IPS-NIHi7 (cell line): ENCODE measurements around the gene AVEN.

Source experiments
- DNase-seq: peaks from one replicate; pipeline ENCODE4 v3.0.0; 2012; ENCODE audit warnings: mixed read lengths; ENCODE audit errors: extremely low spot score

AVEN gene

DNA sequence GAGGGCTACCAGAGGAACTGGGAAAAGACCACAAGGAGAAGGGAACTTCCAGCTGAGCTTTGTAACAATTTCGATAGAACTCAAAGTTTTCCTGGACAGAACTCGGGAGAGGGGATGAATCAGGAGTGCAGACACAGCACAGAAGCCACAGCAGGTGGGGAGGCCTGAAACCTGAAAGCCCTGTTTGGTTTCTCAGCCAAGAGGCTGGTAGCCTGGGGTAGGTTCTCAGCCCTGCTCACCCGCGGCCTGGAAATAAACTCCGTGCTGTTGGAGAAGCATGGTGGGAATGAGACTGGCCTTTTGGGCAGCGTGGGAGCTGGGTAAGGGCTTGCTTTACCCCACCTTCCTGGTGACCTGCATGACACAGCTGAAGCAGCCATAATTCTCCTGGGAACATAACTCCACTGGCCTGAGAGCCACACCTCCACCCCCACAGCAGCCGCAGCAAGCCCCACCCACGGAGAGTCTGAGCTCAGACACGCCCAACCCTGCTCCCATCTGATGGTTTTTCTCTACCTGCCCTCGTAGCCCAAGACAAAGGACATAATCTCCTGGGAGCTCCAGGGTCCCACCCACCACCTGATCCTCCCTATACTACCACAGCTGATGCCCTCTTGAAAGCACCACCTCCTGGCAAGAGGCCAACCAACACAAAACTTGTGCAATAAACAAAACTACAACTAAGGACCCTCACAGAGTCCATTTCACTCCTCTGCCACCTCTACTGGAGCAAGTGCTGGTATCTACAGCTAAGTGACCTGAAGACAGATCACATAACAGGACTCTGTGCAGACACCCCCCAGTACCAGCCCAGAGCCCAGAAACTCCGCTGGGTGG is 123.2 kb downstream of the AVEN start:
- no peak for DNase-seq

DNA sequence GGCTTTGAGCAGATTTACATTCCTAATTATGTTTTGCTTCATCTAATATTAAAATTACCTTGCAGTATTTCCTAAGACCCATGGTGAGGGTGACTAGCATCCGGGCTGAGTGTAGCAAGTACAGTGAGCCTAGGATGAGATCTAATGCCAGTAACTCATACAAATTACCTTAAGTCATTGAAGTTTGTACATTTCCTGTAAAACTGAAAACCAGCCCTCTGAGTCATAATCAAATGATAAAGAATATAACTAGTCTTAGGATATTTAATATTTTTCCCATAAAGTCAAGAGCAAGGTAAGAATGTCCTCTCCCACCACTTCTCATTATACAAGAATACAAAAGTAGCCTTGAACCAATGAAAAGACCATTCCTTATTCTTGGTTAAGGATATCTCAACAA is 125.5 kb downstream of the AVEN start:
- no peak for DNase-seq

DNA sequence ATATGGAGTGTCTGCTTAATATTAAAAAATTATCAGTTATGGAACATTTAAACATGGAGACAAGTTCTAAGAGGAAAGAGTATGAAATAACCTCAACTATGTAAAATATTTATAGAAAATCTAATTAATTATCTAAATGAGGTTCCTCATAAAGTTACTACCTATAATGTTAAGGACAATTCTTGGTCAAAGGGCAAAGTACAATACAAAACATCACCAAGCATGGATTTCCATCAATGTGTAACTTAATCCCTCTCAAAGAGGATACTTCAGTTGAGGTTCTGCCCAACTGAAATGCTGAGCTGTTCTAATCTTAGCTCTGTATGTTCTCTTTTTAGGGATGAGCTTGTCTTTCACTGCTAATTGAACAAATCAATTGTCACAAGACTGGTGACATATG is 126.7 kb downstream of the AVEN start:
- DNase-seq, result no peak

DNA sequence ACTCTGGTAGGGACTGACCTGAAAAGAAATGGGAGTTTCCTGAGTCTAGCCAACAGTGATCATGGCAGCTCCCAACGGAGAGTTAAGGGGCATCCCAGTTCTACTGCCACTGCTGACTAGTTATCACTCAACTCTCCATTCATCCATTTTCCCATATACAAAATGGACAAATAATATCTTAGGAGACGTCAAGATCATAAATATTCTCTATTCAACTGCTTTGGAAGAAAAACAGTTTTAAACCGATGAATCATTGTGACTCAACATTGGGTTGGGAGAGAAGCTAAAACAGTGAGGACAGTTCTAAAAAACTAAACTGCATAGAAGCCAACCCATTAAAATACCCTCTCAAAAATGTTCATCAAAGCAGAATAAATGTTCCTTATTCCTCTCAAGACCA is 128.3 kb downstream of the AVEN start:
- no peak for DNase-seq

DNA sequence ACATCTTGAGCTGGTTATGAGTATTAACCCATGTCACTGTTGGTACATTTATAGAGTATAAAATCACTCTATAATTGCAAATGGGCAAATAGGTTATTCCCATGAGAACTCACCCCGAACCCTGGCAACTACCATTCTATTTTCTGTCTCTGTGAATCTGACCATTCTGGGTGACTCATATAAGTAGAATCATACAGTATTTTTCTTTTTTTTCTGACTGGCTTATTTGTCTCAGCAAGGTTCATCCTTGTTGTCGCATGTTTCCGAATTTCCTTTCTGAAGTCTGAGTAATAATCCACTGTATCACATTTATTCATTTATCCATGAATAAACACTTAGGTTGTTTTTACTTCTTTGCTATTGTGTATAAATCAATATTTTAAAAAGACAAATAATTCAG is 130.6 kb downstream of the AVEN start:
- no peak for DNase-seq

DNA sequence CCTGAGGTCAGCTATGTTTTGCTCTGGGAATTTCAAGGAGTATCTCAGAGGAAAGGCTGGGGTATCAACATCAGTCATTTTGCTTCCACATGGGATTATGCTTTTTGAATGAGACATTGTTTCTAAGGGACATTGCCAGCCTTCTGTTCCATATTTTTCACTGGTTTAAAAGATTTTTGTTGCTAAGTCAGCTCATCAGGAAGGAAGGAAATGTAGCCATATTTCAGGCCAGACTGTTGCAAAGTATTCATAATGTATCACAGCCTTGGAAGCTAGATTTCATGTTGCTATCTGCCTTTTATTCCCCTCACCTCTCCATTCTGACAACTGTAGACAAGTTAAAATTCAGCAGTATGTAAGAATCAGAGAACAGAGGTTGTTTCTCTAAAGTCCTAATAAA is 131.7 kb downstream of the AVEN start:
- no peak for DNase-seq

DNA sequence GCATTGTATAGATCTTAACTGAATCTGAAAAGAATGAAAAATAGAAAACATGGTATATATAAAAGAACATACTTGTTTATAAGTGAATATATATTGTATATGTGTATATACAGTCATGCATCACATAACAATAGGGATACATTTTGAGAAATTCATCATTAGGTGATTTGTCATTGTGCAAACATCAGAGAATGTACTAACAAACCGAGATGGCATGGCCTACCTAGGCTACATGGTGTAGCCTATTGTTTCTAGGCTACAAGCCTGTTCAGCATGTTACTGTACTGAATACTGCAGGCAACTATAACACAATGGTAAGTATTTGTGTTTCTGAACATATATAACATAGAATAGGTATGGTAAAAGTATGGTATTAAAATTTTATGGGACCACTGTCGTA is 135.3 kb downstream of the AVEN start:
- no peak for DNase-seq

DNA sequence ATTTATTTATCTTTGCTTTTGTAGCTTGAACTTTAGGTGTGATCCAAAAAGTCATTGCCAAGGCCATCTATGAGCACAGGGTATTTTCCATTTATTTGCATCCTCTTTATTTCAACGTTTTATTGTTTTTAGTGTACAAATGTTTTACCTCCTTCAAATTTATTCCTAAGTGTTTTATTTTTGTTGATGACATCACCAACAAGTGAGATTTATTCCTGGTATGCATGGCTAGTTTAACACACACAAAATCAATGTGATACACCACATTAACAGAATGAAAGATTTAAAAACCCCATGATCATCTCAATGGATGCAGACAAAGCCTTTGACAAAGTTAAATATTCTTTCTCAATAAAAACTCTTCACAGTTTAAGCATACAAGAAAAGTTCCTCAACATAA is 137.0 kb downstream of the AVEN start:
- no peak for DNase-seq

DNA sequence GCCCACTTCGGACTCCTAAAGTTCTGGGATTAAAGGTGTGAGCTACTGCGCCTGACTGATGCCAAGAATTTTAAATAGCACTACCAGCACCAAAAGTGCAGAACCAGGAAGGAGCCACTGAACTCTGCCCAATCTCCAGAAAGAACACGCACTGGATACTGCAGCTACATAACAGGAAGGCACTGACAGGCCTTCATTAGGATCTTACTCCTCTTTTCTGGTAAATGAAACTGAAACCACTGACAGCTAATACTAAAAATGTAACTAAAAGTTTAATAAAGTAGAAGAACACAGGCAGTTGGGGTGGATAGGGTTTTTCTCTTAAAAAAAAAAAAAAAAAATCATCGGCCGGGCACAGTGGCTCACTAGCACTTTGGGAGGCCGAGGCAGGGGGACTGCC is 144.8 kb downstream of the AVEN start:
- DNase-seq, result no peak

DNA sequence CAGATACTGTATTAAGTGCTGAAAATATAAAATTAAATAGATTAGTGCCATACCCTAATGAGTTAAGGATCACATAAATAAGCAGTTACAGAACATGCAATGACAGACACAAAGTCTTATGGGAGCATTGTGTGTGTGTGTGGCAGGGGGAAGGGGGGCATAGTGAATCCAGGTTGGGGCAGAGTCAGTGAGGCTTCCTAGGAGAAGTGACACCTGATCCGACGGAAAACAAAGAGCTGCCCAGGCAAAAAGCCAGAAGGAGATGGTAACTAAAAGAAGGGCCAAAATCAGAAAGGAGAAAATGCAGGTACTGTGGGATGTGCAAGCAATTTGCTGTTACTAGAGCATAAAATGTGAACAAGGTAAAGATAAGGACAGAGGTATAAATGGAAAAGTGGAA is 150.8 kb downstream of the AVEN start:
- no peak for DNase-seq

DNA sequence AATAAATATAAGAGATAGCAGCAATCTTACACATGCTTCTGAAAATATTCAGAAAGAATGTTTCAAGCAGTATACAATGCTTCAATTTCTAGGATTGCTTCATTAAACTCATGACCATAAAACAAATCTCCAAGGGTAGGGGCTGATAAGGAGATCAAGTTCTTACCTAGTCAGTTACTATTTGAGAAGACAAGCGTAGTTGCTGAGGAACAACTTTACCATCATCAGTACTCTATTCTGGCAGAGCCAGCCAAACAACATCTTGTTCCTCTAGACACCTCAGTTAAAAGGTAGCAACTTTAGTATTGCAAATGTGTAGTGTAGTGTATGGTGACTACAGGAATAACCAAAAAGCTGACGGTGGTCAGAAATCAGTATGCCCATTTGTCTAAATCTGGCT is 156.1 kb downstream of the AVEN start:
- DNase-seq, result no peak

DNA sequence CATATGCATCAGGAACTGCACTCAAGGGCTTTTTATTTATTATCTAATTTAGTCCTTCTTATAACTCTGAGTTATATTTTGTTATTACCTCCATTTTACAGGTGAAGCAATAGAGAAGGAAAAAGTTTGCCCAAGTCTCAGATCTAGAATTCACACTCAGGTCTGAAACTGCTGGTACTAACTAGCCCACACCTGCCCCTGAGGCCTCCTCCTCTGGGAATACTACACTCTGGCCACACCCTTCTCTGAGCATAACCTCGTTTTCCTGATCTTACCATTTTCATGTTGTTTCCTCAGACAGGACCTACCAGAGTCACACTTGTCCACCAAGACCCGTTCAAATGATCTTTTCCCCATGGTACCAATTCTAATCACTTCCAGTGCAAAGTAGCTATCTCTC is 164.8 kb downstream of the AVEN start:
- no peak for DNase-seq

DNA sequence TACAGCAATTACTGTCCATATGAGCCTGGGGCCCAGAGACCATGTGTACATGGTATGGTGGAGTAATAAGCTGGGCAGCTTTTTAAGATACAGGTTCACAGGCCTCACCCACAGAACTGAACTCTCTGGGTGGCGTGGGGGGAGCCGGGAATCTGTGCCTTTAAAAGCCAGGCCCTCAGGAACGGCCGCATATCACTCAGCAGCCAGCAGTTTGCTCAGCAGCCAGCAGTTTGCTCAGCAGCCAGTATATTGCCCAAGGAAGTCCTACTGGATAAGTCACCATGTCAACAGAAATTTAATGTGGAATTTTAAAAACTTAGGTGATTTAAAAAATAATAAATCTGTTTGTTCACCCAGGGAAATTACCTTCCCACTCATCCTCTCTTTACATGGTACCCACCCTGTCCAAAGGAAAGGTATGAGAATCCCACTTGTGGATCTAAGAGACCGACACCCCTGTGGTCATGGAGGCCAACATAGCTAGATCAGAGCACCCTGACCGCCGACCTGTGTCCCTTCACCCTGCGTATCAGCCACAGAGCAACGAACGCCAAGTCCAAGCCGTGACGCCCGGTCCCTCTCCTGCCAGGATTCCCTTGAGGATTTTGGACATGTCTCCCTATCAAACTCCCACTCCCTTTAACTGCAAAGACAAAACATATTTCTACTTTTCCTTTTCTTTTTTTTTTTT is 166.4 kb downstream of the AVEN start:
- no peak for DNase-seq

DNA sequence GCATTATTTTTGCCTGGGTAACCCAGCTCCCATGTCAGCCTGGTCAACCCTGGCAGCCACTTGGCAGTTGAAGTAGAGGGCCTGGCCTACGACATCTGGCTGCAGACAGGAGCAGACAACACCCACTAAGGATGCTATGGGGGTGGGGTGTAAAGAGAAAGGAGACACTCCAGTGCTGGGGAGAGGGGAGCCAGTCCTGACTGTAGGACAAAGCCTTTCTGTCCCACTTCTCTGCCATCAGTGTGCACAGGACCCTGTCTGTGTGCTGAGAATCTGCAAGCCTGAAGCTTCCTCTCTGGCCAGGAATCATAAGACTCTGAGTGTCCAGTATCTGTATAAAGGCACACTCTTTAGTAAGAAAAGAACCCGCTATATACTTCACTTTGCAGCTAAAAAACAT is 167.0 kb downstream of the AVEN start:
- DNase-seq, result no peak

DNA sequence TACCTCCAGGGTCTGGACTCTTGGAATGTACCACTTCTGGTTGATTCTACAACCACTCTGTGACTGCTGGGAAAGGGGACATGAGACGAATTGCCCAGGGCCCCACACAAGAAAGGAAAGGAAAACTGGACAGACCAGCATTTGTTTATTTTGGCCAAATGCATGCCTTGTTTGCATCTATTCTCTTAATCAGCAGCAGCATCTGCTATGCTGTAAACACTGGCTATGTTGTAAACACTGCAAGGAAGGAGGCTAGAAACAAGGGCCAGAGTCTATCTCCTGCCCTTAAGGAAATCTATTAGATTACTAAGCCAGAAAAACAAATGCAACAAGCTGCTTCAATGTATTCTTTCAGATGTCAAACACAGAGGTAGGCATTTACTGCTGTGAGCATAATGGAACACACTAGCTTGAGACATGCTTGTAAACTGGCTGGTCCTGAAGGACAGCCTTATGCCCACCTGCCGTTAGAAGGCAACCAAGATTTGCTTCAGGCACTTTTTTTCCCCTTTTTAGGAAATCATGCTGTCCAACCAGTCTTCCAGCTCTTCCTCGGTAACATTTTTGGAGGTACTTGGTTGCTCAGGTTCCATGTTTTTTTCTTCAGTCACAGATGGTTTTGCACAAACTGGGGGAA is 172.8 kb downstream of the AVEN start:
- DNase-seq, result no peak

DNA sequence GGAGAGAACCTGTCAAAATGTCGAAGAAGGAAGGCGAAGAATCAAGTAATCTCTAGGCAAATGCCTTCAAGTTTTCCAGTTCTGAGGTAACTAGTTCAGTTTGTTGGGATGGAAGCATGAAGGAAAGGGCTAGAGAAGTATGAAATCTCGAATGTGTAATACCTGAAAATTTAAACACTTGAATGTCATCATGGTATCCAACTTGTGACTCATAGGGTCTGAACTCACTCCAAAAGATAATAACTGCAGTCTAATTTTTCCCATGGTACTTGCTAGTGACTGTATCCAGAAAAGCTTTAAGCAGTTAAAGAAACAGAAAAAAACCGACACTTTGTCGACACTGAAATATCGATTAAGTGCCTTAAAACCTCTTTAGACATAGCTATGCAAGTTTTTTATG is 173.6 kb downstream of the AVEN start:
- DNase-seq, result no peak

DNA sequence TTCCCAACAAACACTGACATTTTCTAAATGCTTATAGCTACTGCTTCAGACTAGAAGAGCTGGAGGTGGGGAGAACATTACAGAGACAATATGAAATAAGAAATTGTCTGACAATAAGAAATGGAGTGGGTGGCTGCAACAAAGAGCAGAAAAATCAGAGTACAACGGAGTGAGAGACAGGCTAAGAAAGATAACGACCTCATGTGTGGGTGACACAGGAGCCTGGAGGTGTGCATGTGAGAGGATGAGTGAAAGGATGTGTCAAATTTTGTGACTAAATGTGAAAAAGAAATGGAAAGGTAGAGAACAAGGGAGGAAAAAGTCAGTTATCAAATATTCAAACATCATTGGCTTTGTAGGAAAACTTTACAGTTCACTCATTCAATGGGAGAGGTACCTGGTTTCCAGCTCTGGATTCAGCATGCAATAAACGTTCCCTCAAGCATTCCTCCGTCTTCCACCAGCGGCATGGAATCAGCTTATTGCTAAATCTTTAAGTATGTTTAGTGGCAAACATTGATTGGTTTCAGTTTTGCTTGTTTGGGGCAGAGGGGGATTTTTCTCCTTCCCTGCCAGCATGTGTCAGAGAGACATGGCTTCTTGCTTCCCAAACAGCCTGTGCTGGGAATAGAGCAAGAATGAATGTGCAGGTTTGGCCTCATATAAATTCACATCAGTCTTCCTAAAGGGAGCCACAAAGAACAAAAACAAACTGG is 174.5 kb downstream of the AVEN start:
- no peak for DNase-seq

DNA sequence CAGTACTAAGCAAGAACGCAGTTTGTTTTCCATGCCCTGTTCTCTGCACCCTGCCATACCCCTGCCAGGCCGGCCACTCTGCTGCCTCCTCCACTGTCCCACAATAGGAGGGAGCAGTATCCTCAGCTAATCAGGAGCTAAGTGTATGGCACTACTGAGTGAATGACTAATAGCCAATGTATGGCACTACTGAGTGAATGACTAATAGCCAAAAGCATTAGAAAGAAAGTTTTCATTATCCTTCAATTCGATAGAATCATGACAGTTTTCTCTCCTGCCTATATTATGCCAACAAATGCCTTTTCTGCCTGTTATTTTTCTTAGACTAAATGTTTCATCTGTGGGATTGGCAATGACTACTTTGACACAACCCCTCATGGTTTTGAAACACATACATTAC is 178.2 kb downstream of the AVEN start:
- DNase-seq, result no peak

DNA sequence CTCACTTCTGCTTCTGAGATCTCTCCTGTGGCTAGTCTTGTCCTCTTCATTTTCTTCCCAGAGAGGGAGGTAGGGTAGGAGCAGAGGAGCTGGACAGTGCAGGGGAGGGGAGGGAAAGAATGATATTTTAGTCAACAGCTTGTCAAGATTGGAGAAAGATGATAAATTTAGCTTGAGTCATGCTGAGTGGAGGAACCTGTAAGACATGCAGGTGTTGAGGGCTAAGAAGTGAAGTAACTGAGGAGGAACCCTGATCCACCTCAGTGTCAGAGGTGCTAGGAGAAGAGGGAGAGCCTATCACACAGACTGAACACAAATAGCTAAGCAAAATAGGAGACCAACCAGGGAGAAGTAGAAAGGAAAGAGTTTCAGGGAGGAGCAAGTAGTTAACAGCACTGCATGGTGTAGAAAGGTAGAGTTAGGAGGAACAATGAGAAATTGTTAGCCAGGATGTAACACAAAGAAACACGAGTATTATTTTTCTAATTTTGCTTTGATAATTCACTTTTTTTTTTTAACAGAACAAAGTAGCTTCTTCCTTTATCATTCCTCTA is 178.9 kb downstream of the AVEN start:
- no peak for DNase-seq

DNA sequence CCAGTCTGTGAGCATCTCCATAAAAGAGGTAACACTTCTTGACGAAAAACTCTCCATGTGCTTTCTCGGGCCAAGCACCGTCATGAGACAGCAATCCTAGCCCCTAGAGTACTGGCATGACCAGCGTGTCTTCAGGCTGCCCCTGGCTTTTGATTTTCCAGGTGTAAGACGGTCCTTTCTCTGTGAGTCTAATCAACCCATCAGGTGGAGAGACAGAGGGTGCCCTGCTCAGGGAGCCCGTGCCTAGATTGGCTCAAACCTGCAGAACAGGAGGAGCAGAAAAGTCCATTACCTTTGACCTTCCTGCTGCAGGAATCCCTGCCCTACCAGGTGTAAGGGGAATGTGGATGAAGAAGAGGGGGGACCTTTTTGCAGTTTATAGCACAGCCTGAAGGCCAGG is 180.2 kb downstream of the AVEN start:
- DNase-seq, result no peak

DNA sequence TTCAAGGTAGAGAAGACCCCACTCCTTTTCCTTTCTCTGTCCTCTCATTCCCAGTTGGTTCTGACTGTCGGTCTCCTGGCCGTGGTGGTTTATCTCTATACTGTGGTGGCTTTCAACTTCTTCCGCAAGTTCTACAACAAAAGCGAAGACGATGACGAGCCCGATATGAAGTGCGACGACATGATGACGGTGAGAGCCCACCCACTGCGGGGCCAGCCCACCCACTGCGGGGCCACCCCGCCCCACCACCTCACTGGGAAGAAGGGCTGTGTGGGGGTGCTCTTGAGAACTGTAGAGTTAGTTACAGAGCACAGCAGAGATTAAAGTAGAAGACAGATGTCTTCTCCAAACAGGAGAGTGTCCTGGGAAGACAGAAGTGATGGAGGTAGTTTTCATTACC is 181.3 kb downstream of the AVEN start:
- DNase-seq, result no peak

DNA sequence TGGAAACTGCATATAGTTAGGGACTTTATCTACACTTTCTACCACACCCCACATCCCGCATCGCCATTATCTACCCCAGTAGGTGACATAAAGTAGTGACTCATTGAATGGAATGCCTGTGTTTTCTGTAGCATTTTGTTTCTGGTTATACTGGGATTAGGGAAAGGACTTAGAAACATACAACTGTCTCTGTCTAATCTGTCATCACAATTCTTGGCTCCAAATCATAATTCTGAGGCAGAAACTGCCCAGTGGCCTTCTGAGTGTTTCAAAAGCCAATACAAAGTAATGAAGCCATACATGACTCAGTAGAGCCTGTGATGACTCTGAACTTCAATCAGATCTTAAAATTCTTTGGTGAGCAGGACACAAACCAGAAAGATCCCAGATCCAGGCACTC is 186.4 kb downstream of the AVEN start:
- DNase-seq, result no peak
